K562 (cell line): ENCODE results near the gene KATNB1. TPM values are rescaled to one million over a fixed set of nuclear protein-coding genes. Genes with fewer than 3 reads are reported as not detected.

Source experiments
- BMI1 ChIP-seq: fragments of 150-350 bp; IDR thresholded peaks from 2 replicates; pipeline ENCODE4 v1.6.1; 2014; ENCODE audit warnings: low read length
- CGGBP1 ChIP-seq: fragments of 250-450 bp; sonication (Bioruptor Pico); IDR thresholded peaks from 2 replicates; pipeline ENCODE4 v1.9.0; 2021; ENCODE audit warnings: mild to moderate bottlenecking
- E2F8 ChIP-seq: fragments of 450-650 bp; IDR thresholded peaks from 2 replicates; pipeline ENCODE4 v1.7.1; 2018; ENCODE audit warnings: mild to moderate bottlenecking, low read depth; ENCODE audit not compliant: partially characterized antibody
- GTF3C2 ChIP-seq: IDR thresholded peaks from 3 replicates; pipeline ENCODE4 v1.6.1; 2011; ENCODE audit warnings: borderline replicate concordance, mild to moderate bottlenecking, moderate library complexity; ENCODE audit not compliant: insufficient read length; ENCODE audit errors: extremely low read depth
- IRF9 ChIP-seq: fragments of 450-650 bp; IDR thresholded peaks from 2 replicates; pipeline ENCODE4 v1.6.1; 2016; ENCODE audit warnings: missing biosample characterization, missing genetic modification characterization
- KDM2B ChIP-seq: fragments of 250-450 bp; sonication (Bioruptor Pico); IDR thresholded peaks from 2 replicates; pipeline ENCODE4 v1.8.0; 2021; ENCODE audit warnings: mild to moderate bottlenecking, moderate library complexity
- NR0B1 ChIP-seq: fragments of 450-650 bp; IDR thresholded peaks from one replicate; pipeline ENCODE4 v1.6.1; 2018; ENCODE audit warnings: mild to moderate bottlenecking, moderate library complexity; ENCODE audit not compliant: partially characterized antibody
- NR4A1 ChIP-seq, 2 experiments: fragments of 250-450 bp in 1 of 2; fragments of 450-650 bp in 1 of 2; sonication (Bioruptor Pico) in 1 of 2; IDR thresholded peaks; 2 replicates each; pipeline versions ENCODE4 v1.4.0 to v1.6.1; 2016 to 2020; ENCODE audit warnings: mild to moderate bottlenecking in 2 of 2, missing compliant biosample characterization in 1 of 2, missing genetic modification characterization in 1 of 2, moderate library complexity in 1 of 2
- RAD21 ChIP-seq, 2 experiments: fragments of 250-450 bp in 1 of 2; fragments of 450-650 bp in 1 of 2; sonication (Bioruptor Pico) in 1 of 2; formaldehyde crosslinking in 1 of 2; IDR thresholded peaks in 1 of 2; conservative IDR thresholded peaks in 1 of 2; 2 replicates each; pipeline versions ENCODE4 v1.4.0 to v1.8.0; 2020 to 2022; ENCODE audit warnings: mild to moderate bottlenecking in 2 of 2, moderate library complexity in 1 of 2
- RBM15 ChIP-seq: fragments of 200-400 bp; formaldehyde crosslinking; IDR thresholded peaks from 2 replicates; pipeline ENCODE4 v1.6.1; 2018; ENCODE audit warnings: mild to moderate bottlenecking, low read length, moderate library complexity; ENCODE audit not compliant: insufficient read depth
- SETDB1 ChIP-seq: IDR thresholded peaks from one replicate; pipeline ENCODE4 v1.6.1; 2012; ENCODE audit warnings: low read length, control low read depth, inconsistent platforms
- SIN3B ChIP-seq: fragments of 450-650 bp; IDR thresholded peaks from 2 replicates; pipeline ENCODE4 v1.6.1; 2017; ENCODE audit warnings: low read depth, mild to moderate bottlenecking, moderate library complexity
- SMAD3 ChIP-seq: fragments of 450-650 bp; formaldehyde crosslinking; conservative IDR thresholded peaks from 2 replicates; pipeline ENCODE4 v1.4.0; 2020; ENCODE audit warnings: mild to moderate bottlenecking
- SMARCE1 ChIP-seq: fragments of 450-650 bp; IDR thresholded peaks from 2 replicates; pipeline ENCODE4 v1.7.1; 2016; ENCODE audit warnings: mild to moderate bottlenecking
- ZFP30 ChIP-seq: fragments of 250-450 bp; sonication (Bioruptor Pico); IDR thresholded peaks from 2 replicates; pipeline ENCODE4 v1.8.0; 2022; ENCODE audit warnings: moderate library complexity, mild to moderate bottlenecking, inconsistent platforms, borderline replicate concordance
- ZNF347 ChIP-seq: fragments of 450-650 bp; formaldehyde crosslinking; IDR thresholded peaks from 2 replicates; pipeline ENCODE4 v1.4.0; 2020; ENCODE audit warnings: low read depth, mild to moderate bottlenecking, moderate library complexity
- ZNF436 ChIP-seq: fragments of 250-450, 450-650 bp; sonication (Bioruptor Pico); formaldehyde crosslinking; IDR thresholded peaks from 2 replicates; pipeline ENCODE4 v1.7.0; 2020; ENCODE audit warnings: mild to moderate bottlenecking
- ZNF583 ChIP-seq: fragments of 250-450 bp; sonication (Bioruptor Pico); IDR thresholded peaks from 2 replicates; pipeline ENCODE4 v1.4.0; 2020
- polyA plus RNA-seq, 8 experiments: library from polyadenylated mRNA; depleted of rRNA in 4 of 8; stranded (reverse) in 5 of 8; unstranded in 3 of 8; fragments of >200 nt; fragmentation: Nextera tagmentation in 2 of 8; fragmentation: Illumina TruSeq in 1 of 8; extraction: Ambion mirVana in 2 of 8; extraction: Trizol in 1 of 8; gene quantifications; 2 replicates each; pipeline versions ENCODE4 v1.2.1 to v1.2.3, GENCODE V29; 2011 to 2014; ENCODE audit warnings: inconsistent platforms in 1 of 8, missing spikeins in 1 of 8
- total RNA-seq, 7 experiments: library from RNA; depleted of rRNA in 6 of 7; stranded (reverse); fragments of >200 nt in 6 of 7; fragmentation: Illumina TruSeq in 2 of 7; extraction: Trizol in 2 of 7; gene quantifications; 2 replicates each; pipeline versions ENCODE4 v1.2.1 to v1.2.3, GENCODE V29; 2011 to 2021; ENCODE audit warnings: low replicate concordance in 1 of 7

Gene KATNB1
- total and polyA plus RNA-seq, 9 of the 15 experiments (the other 6 are each of a cell fraction or from before 2014, with no cell fraction given), result 1.2 to 52.6 (median 21.9) TPM

- no peak for TF ChIP-seq SETDB1
- TF ChIP-seq CGGBP1 (CRISPR knock-in tag), result no peak
- TF ChIP-seq SMARCE1, result peak; percentile 99
- no peak for TF ChIP-seq RBM15
- no peak for TF ChIP-seq ZNF347 (CRISPR knock-in tag)
- TF ChIP-seq RAD21 (CRISPR knock-in tag; conservative IDR thresholded peaks at IDR 0.05 in 1 of 2, IDR thresholded peaks at IDR 0.05 in 1 of 2), result peak; percentile 10 to 41; a peak in 2 of 4 replicates
- no peak for TF ChIP-seq GTF3C2
- no peak for TF ChIP-seq ZNF436
- TF ChIP-seq IRF9 (tag), result peak; percentile 96
- TF ChIP-seq ZNF583 (CRISPR knock-in tag), result no peak
- no peak for TF ChIP-seq SIN3B
- TF ChIP-seq E2F8, result peak; percentile 61
- no peak for TF ChIP-seq NR4A1 (CRISPR knock-in tag; IDR thresholded peaks at IDR 0.05)
- peak; percentile 87 for TF ChIP-seq NR4A1 (tag; IDR thresholded peaks at IDR 0.05)
- 0 out of 2 replicates have a peak, but pooled peaks have one; percentile 24 for TF ChIP-seq KDM2B
- peak; percentile 93 for TF ChIP-seq SMAD3 (CRISPR knock-in tag)
- TF ChIP-seq BMI1, result no peak
- TF ChIP-seq ZFP30 (CRISPR knock-in tag), result no peak
- TF ChIP-seq NR0B1, result no peak
These were observed 45.6 kb upstream of the KATNB1 start (continued) for GRCh38 chr16:57689762-57690558.
